Left cardiac atrium (tissue), 4 donors: ENCODE measurements around the gene RALB. TPM values are rescaled to one million over a fixed set of nuclear protein-coding genes. Genes with fewer than 3 reads are reported as not detected.
"Not testable (repeated sequence)": the region's sequence is repeated elsewhere in the genome, so short reads cannot be mapped to it uniquely, and the experiment has no call there.

Source experiments
- ATAC-seq, 2 donors: fragments of 200-7000 bp; cut with Tn5 transposase; one replicate each; pipeline ENCODE4 v1.9.1; 2020; ENCODE audit warnings: mild to moderate bottlenecking in 2 of 2, moderate library complexity in 2 of 2
- DNase-seq: peaks from one replicate; pipeline ENCODE4 v3.0.0-alpha.2; 2020
- intact Hi-C, 2 donors: fragments of 100-400 bp; cut with DNase I; formaldehyde crosslinking; loops; one replicate each; pipeline versions ENCODE4 v1.14.1 to v1.15.1; 2022 to 2023
- total RNA-seq, 2 donors: library from RNA; stranded (reverse); fragmentation: NEBNext Ultra II Directional; extraction: Animal tissue kit (Norgen Biotek cat#: 25700); gene quantifications; one replicate each; pipeline ENCODE4 v1.2.1, GENCODE V29; 2021
- donor health status: DM: no; HTN: yes; CAD: no.
- donor health status: DM: no; HTN: yes; CAD: no; lungs with severe emphysema.
- donor health status: DM: yes; HTN: yes; CAD: no.
- donor health status: Dilated cardiomyopathy.

RALB gene
- total RNA-seq, 2 donors from 2014 or later: 52.5 to 54.7 TPM

GRCh38 chr2:120255986-120256650 lies 3.5 kb downstream of the RALB start:
- DNase-seq: no peak
- intact Hi-C loops: no loop called here
- ATAC-seq: no peak

- intact Hi-C loops: no loop called here
- no peak for DNase-seq
- ATAC-seq: no peak
Observed at GRCh38 chr2:120256651-120257000, 4.0 kb downstream of the RALB start.

GRCh38 chr2:120257522-120257921 lies 4.9 kb downstream of the RALB start:
- ATAC-seq (no peak), DNase-seq (no peak)
- intact Hi-C loops: no loop called here

GRCh38 chr2:120258196-120258595 lies 5.5 kb downstream of the RALB start:
- intact Hi-C loops: no loop called here
- DNase-seq: no peak

GRCh38 chr2:120259939-120260338 lies 7.3 kb downstream of the RALB start:
- intact Hi-C loops, ATAC-seq, DNase-seq: not testable (repeated sequence)

More at GRCh38 chr2:120258196-120258595, 5.5 kb downstream of the RALB start:
- no peak for ATAC-seq

GRCh38 chr2:120260736-120261135 lies 8.1 kb downstream of the RALB start:
- ATAC-seq: peak in 1 of 2 donors; percentile 19
- no peak for DNase-seq
- intact Hi-C loops: no loop called here

- no peak for ATAC-seq
- intact Hi-C loops: no loop called here
- DNase-seq: no peak
Observed at GRCh38 chr2:120261387-120262006, 8.8 kb downstream of the RALB start.

GRCh38 chr2:120262150-120262549 lies 9.5 kb downstream of the RALB start:
- DNase-seq (no peak), ATAC-seq (no peak)
- intact Hi-C loops: no loop called here

GRCh38 chr2:120262761-120263428 lies 10.2 kb downstream of the RALB start:
- no peak for DNase-seq
- ATAC-seq: peak in 1 of 2 donors; percentile 72
- intact Hi-C loops: no loop called here

- intact Hi-C loops: no loop called here
- no peak for DNase-seq
- no peak for ATAC-seq
Observed at GRCh38 chr2:120265006-120265405, 12.4 kb downstream of the RALB start.

GRCh38 chr2:120267348-120267747 lies 14.7 kb downstream of the RALB start:
- no peak for DNase-seq
- no peak for ATAC-seq
- intact Hi-C loops: no loop called here

GRCh38 chr2:120269076-120269744 lies 16.6 kb downstream of the RALB start:
- intact Hi-C loops: no loop called here
- DNase-seq (no peak), ATAC-seq (no peak)

- ATAC-seq: no peak
- DNase-seq: no peak
- intact Hi-C loops: no loop called here
Observed at GRCh38 chr2:120269816-120270215, 17.2 kb downstream of the RALB start.

- intact Hi-C loops: no loop called here
- ATAC-seq (no peak), DNase-seq (no peak)
Observed at GRCh38 chr2:120271711-120272379, 19.2 kb downstream of the RALB start.

- no peak for DNase-seq
- ATAC-seq: no peak
- intact Hi-C loops: no loop called here
Observed at GRCh38 chr2:120272763-120273481, 20.3 kb downstream of the RALB start.

GRCh38 chr2:120275617-120276400 lies 23.2 kb downstream of the RALB start:
- intact Hi-C loops: no loop called here
- ATAC-seq (no peak), DNase-seq (no peak)

- DNase-seq: no peak
- ATAC-seq: no peak
- intact Hi-C loops: no loop called here
Observed at GRCh38 chr2:120277505-120278205, 25.0 kb downstream of the RALB start.

- DNase-seq (no peak), ATAC-seq (no peak)
- intact Hi-C loops: no loop called here
Observed at GRCh38 chr2:120278901-120279300, 26.2 kb downstream of the RALB start.
